Activated CD4-positive, CD25-positive, alpha-beta regulatory T cell treated with anti-CD3 and anti-CD28 coated beads, Interleukin-2, amount 50 U/mL, for 72 hours (primary cell): ENCODE measurements around the gene MATR3.

ENCODE experiments used
- DNase-seq: peaks from one replicate; pipeline ENCODE4 v3.0.0; 2021

MATR3 gene

GRCh38 chr5:139272471-139273321 lies 20.8 kb upstream of the MATR3 start:
- no peak for DNase-seq

GRCh38 chr5:139273322-139273571 lies 20.3 kb upstream of the MATR3 start:
- DNase-seq, result no peak

GRCh38 chr5:139273572-139274289 lies 19.8 kb upstream of the MATR3 start:
- peak; percentile 94 for DNase-seq

DNA sequence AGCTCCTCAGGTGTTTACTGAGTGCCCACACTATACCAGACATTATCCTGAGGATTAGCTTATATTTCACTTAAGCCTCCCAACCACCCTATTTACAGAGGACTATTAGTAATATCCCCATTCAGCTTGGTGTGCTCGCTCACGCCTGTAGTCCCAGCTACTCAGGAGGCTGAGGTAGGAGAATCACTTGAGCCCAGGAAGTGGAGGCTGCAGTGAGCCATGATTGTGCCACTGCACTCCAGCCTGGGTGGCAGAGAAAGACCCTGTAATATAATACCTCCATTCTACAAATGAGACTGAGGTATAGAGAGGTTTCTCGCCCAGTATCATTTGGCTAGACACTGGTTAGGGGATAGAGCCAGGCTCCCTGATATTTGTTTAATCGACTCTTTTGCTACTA lies 18.0 kb upstream of the MATR3 start:
- DNase-seq, result no peak

DNA sequence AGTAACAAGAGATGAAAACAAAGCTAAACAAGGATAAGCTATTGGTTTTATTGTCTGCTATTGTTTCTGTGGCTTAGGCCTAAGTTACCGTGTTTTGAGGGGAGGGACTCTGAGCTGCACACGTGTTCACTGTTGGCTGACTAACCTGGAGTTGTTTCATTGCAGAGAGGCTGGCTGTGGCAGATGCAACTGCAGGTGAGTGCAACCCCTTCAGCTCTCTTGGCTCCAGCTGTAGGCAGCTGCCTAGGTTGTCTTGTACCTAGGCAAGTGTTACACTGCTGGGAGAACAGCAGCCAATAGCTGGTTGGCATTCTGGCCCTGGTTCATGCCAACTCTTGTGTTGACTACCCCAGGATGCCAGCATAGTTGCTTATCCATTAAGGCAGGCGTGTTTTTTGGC lies 17.6 kb upstream of the MATR3 start:
- no peak for DNase-seq

DNA sequence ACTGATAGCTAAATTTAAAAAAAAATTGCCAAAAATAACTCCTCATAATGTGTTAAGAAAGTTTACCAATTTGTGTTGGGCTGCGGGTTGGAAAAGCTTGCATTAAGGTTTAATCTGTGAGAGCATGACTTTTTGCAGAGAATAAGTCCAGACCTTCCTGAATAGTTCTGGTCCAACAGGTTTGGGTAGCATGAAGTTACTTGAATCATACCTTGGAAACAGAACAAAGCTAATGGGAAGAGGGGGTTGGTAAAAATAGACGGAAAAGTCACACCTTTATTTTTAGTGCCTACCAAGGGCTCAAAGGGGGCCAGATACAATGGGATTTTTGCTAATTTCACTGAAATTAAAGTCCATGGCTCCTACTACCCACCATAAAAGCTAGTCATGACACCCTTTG lies 17.1 kb upstream of the MATR3 start:
- no peak for DNase-seq

- DNase-seq, result no peak
Observed at GRCh38 chr5:139277171-139277570, 16.4 kb upstream of the MATR3 start.

GRCh38 chr5:139278540-139279274 lies 14.8 kb upstream of the MATR3 start:
- DNase-seq, result no peak

DNA sequence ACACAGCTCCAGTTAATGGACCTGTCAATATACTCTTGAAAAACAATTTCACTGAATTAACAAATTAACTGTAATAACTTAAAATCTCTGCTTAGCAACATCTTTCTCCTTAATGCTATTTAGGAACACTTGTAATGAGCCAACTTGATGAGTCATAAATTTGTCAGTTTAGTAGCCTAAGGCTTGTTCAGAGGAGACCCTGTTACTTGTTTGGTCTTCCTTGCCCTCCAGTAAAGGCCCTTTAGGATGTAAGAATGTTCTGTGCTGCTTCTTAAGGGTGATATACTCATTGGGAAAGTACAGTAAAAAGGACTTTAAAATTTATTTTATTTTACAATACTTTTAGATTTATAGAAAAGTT lies 11.4 kb upstream of the MATR3 start:
- no peak for DNase-seq

- DNase-seq, result no peak
Observed at GRCh38 chr5:139283252-139284166, 10.0 kb upstream of the MATR3 start.

DNA sequence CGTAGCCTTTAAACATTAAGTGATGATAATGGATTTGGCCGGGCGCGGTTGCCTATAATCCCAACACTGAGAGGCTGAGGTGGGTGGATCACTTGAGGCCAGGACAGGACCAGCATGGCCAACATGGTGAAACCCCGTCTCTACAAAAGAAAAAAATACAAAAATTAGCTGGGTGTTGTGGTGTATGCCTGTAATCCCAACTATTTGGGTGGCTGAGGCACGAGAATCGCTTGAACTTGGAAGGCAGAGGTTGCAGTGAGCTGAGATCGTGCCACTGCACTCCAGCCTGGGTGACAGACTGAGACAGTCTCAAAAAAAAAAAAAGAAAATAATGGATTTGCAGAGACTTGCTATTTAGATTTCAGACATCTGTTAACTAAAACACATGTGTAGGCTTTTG lies 9.2 kb upstream of the MATR3 start:
- no peak for DNase-seq

DNA sequence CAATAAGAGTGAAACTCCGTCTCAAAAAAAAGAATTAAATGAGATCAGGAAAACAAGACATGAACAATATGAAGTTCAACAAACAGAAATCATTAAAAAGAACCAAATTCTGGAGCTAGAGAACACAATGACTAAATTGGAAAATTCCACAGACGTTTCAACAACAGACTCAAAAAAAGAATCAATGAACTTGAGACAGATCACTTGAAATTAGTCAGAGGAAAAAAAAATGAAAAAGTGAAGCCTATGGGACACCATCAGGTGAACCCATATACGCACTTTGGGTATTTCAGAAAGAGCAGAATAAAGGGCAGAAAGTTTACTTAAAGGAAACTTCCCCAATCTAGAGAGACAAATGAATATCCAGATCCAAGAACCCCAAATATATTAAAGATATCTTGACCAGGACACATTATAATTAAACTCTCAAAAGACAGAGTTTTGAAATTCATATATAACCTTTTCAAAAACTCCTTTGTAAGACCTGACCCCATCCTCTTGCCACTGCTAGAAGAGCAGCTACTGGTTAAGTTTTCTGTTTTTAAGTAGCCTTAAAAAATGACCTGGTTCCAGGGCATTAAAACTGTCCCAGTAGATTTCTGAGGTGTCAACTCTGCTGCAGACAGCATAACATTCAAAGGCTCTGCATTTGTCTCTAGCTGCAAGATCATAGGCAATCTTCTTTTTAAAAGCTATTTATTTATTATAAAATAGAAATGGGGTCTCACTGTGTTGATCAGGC lies 7.7 kb upstream of the MATR3 start:
- no peak for DNase-seq

DNA sequence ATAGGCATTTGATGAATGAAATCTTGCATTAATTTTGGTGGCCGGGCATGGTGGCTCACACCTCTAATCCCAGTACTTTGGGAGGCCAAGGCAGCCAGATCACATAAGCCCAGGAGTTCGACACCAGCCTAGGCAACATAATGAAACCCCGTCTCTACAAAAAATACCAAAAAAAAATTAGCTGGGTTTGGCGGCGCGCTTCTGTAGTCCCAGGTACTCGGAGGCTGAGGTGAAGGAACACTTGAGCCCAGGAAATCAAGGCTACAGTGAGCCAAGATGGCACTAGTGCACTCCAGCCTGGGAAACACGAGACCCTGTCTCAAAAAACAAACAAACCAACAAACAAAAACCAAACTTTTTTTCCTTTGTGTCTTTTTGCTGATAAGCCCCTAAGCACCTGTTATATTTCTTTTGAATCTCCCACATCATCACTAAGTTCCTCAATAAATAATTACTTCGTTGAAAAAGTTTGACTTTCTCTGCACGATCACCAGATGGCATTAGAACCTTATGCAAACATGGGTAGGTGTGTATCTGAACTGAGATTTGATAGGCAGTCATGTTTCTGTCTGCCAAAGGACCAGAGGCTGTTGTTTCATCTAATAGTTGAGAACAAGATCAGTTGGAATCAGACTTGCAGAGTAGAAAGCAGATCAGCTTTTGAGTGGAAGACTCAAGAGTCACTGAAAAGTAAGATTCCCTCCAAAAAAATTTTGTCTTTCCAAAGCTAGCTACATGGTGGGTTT lies 5.5 kb upstream of the MATR3 start:
- no peak for DNase-seq

- no peak for DNase-seq
Observed at GRCh38 chr5:139291051-139291450, 2.5 kb upstream of the MATR3 start.

- no peak for DNase-seq
Observed at GRCh38 chr5:139293202-139293506, 386 bp upstream of the MATR3 start.

DNA sequence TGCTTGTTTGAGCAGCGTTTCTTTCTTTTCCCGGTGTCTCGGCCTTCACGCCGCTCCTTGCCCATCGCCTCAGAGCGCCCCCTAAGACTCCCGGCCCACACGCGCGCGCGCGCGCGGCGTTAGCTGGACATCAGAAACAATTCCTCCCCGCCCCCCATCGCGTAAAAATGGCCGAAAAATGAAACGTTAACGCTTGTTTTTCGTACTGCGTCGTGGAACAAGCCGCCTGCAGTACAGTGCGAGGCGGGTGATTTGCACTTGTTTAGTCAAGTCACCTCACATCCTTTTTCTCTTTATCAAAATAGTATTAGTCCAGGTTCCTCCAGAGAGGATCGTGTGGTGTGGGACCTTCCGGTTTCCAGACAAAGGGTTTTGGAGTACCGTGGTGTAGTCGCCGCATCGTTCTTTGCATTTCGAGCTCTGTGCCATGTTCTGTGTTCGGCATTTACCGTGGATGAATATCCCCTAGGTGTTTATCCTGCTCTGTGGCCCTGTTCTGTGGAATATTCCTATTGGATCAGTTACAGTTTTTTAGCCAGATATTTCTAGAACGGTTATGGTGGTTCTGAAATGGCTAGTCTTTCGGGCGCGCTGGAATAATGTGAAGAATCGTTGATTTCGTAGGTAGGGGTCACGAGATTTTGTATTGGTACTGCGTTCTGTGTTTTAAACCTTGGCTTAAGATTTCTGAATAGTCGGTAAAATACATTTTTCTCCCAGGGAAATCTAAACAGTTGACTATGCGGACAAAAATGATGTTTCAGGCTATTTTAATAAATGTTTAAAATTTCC lies 1.0 kb downstream of the MATR3 start:
- peak; percentile 66 for DNase-seq

GRCh38 chr5:139295346-139296057 lies 2.0 kb downstream of the MATR3 start:
- DNase-seq, result no peak

- no peak for DNase-seq
Observed at GRCh38 chr5:139296198-139296597, 2.7 kb downstream of the MATR3 start.

DNA sequence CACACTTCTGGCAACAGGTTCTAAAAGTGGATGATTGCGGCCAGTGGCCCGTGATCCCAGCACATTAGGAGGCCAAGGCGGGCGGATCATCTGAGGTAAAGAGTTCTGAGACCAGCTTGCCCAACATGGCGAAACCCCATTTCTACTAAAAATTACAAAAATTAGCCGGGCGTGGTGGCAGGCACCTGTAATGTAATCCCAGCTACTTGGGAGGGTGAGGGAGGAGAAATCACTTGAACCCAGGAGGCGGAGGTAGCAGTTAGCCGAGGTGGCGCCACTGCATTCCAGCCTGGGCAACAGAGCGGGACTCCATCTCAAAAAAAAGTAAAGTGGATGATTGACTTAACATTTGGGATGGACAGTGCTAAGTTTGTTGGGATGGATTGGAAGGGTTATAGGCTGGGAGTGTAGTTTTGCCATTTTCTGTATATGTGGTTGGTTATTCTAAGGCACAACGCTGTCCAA lies 3.4 kb downstream of the MATR3 start:
- no peak for DNase-seq
